ENCODE results near the gene SESN1.
"Not testable (repeated sequence)": the region's sequence is repeated elsewhere in the genome, so short reads cannot be mapped to it uniquely, and the experiment has no call there.

Gene SESN1

GRCh38 chr6:108988765-108989164 lies 105.9 kb downstream of the SESN1 start:
- H3K4me1 ChIP-seq: no peaks in the 10 kb centered on the region

DNA sequence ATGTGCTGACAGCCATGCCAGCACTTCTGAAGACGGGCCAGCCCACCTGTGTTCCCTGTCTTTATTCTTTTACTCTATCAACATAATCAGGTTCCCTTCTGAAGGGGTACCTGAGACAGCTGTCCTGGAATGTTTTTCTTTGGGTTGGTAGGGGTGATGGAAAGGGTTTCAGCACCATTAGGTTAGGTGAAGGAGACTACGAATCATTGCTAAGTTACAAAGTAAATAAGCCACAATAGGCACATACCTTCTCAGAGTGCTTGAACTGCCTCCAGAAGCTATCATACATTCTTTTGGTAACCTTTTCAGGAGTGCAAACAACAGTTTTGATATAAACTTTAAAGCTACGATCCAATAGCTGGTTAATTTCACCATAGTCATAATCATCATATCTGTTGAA lies 106.3 kb downstream of the SESN1 start:
- in situ Hi-C loops (cut with MboI; ENCODE audit: low sequenced_read_pairs): no loop called here
- Histone ChIP-seq H3K4me1 (no peaks in the 10 kb centered on the region), H3K4me3 (no peak overlapping the region), H3K9me3 (no peaks in the 10 kb centered on the region), H3K36me3 (replicated peaks) (no peaks in the 10 kb centered on the region), H3K27me3 (ENCODE audit: low read depth) (no peaks in the 10 kb centered on the region)
- no peak for DNase-seq (ENCODE audit: low spot score in 2 of 2)

More at GRCh38 chr6:108988765-108989164, 105.9 kb downstream of the SESN1 start:
- Histone ChIP-seq H3K27me3 (ENCODE audit: low read depth) (no peaks in the 10 kb centered on the region), H3K36me3 (replicated peaks) (no peaks in the 10 kb centered on the region), H3K4me3 (no peak overlapping the region), H3K9me3 (no peaks in the 10 kb centered on the region)
- no peak for DNase-seq (ENCODE audit: low spot score in 2 of 2)
- in situ Hi-C loops (cut with MboI; ENCODE audit: low sequenced_read_pairs): no loop called here

- Histone ChIP-seq H3K4me1 (no peaks in the 10 kb centered on the region), H3K27me3 (ENCODE audit: low read depth) (no peaks in the 10 kb centered on the region), H3K9me3 (no peaks in the 10 kb centered on the region), H3K4me3 (no peak overlapping the region), H3K36me3 (replicated peaks) (no peaks in the 10 kb centered on the region)
- in situ Hi-C loops (cut with MboI; ENCODE audit: low sequenced_read_pairs): no loop called here
- DNase-seq (ENCODE audit: low spot score in 2 of 2): no peak
Observed at GRCh38 chr6:108987156-108987555, 107.5 kb downstream of the SESN1 start.

- DNase-seq (ENCODE audit: low spot score in 2 of 2): no peak
- Histone ChIP-seq H3K9me3 (no peaks in the 10 kb centered on the region), H3K36me3 (replicated peaks) (no peaks in the 10 kb centered on the region), H3K4me3 (no peak overlapping the region), H3K27me3 (ENCODE audit: low read depth) (no peaks in the 10 kb centered on the region), H3K4me1 (no peaks in the 10 kb centered on the region)
- in situ Hi-C loops (cut with MboI; ENCODE audit: low sequenced_read_pairs): no loop called here
Observed at GRCh38 chr6:108985301-108985700, 109.3 kb downstream of the SESN1 start.

GRCh38 chr6:108983151-108983550 lies 111.5 kb downstream of the SESN1 start:
- H3K9me3 ChIP-seq: no peaks in the 10 kb centered on the region
- H3K27me3 ChIP-seq (ENCODE audit: low read depth): no peaks in the 10 kb centered on the region; the same call in 1 of the 2 replicates
- H3K4me3 ChIP-seq: no peak overlapping the region
- in situ Hi-C loops (cut with MboI; ENCODE audit: low sequenced_read_pairs): no loop called here
- no peaks in the 10 kb centered on the region for H3K4me1 ChIP-seq
- no peaks in the 10 kb centered on the region for H3K36me3 ChIP-seq (replicated peaks)
- DNase-seq (ENCODE audit: low spot score in 2 of 2): no peak

DNA sequence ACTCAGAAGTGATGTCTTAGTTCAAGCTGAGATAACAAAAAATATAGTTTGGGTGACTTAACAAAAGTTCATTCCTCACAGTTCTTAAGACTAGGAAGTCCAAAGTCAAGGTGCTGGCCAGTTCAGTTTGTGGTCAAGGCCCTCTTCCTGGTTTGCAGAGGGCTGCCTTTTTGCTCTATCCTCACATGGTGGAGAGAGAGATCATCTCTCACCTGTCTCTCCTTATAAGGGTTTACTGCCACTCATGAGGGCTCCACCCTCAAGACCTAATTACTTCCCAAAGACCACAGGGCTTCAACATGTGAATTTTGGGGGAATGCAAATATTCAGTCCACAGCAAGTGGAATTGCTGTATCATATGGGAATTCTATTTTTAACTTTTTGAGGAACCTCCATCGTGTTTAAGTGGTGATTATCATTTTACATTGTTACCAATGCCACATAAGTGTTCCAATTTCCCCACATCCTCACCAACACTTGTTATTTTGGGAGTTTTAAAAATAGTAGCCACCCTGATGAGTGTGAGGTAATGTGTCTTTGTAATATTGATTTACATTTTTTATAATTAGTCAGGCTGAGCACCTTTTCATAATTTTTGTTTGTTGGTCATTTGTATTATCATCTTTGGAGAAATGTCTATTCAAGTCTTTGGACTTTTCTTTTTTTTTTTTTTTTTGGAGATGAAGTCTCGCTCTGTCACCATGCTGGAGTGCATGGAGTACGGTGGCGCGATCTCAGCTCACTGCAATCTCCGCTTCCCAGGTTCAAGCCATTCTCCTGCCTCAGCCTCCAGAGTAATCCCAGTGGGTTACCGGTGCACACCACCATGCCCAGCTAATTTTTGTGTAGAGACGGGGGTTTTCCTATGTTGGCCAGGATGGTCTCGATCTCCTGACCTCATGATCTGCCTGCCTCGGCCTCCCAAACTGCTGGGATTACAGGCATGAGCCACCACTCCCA lies 112.2 kb downstream of the SESN1 start:
- H3K4me1 ChIP-seq: no peaks in the 10 kb centered on the region
- H3K4me3 ChIP-seq: no peak overlapping the region
- H3K36me3 ChIP-seq (replicated peaks): no peaks in the 10 kb centered on the region
- H3K27me3 ChIP-seq (ENCODE audit: low read depth): no peaks in the 10 kb centered on the region; the same call in 1 of the 2 replicates
- no peaks in the 10 kb centered on the region for H3K9me3 ChIP-seq
- in situ Hi-C loops (cut with MboI; ENCODE audit: low sequenced_read_pairs): no loop called here
- DNase-seq (ENCODE audit: low spot score in 2 of 2): no peak

DNA sequence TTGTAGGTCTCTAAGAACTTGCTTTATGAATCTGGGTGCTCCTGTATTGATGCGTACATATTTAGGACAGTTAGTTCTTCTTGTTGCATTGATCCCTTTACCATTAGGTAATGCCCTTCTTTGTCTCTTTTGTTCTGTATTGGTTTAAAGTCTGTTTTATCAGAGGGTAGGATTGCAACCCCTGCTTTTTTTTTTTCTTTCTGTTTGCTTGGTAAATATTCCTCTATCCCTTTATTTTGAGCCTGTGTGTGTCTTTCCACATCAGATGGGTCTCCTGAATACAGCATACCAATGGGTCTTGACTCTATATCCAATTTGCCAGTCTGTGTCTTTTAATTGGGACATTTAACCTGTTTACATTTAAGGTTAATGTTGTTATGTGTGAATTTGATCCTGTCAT lies 116.0 kb downstream of the SESN1 start:
- H3K4me3 ChIP-seq; H3K9me3 ChIP-seq; H3K36me3 ChIP-seq (replicated peaks); H3K27me3 ChIP-seq (ENCODE audit: low read depth); in situ Hi-C loops (cut with MboI; ENCODE audit: low sequenced_read_pairs); DNase-seq (ENCODE audit: low spot score in 2 of 2); H3K4me1 ChIP-seq: not testable (repeated sequence)

DNA sequence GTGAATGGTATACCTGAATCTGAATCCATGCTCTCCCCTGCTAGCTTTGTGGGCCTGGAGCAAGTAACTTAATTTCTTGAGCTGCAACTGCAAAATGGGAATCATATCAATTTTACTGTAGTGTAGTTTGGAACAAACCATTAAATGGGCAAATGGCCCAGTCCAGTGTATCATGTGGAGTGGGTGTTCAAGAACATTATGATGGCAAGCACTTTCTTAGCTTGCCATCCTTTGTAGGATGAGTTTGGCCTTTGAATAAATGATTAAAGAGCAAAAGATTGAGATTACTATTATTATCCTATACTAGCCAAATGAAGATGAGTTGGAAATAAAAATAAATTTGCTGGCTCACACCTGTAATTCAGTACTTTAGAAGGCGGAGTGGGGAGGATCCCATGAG lies 120.4 kb downstream of the SESN1 start:
- H3K36me3 ChIP-seq (replicated peaks): no peaks in the 10 kb centered on the region
- H3K27me3 ChIP-seq (ENCODE audit: low read depth): peaks cover 4% of the 10 kb centered on the region; the same call in 1 of the 2 replicates
- H3K9me3 ChIP-seq: no peaks in the 10 kb centered on the region
- DNase-seq (ENCODE audit: low spot score in 2 of 2): no peak
- H3K4me3 ChIP-seq: no peak overlapping the region
- no peaks in the 10 kb centered on the region for H3K4me1 ChIP-seq
- in situ Hi-C loops (cut with MboI; ENCODE audit: low sequenced_read_pairs): no loop called here

- Histone ChIP-seq H3K4me1 (peaks cover 9% of the 10 kb centered on the region; the same call in 1 of the 2 replicates), H3K4me3 (no peak overlapping the region), H3K36me3 (replicated peaks) (no peaks in the 10 kb centered on the region), H3K9me3 (no peaks in the 10 kb centered on the region), H3K27me3 (ENCODE audit: low read depth) (0 out of 2 replicates have a peak, but pooled peaks cover 4% of the 10 kb centered on the region)
- DNase-seq (ENCODE audit: low spot score in 2 of 2): no peak
- in situ Hi-C loops (cut with MboI; ENCODE audit: low sequenced_read_pairs): no loop called here
Observed at GRCh38 chr6:108969776-108970175, 124.9 kb downstream of the SESN1 start.

DNA sequence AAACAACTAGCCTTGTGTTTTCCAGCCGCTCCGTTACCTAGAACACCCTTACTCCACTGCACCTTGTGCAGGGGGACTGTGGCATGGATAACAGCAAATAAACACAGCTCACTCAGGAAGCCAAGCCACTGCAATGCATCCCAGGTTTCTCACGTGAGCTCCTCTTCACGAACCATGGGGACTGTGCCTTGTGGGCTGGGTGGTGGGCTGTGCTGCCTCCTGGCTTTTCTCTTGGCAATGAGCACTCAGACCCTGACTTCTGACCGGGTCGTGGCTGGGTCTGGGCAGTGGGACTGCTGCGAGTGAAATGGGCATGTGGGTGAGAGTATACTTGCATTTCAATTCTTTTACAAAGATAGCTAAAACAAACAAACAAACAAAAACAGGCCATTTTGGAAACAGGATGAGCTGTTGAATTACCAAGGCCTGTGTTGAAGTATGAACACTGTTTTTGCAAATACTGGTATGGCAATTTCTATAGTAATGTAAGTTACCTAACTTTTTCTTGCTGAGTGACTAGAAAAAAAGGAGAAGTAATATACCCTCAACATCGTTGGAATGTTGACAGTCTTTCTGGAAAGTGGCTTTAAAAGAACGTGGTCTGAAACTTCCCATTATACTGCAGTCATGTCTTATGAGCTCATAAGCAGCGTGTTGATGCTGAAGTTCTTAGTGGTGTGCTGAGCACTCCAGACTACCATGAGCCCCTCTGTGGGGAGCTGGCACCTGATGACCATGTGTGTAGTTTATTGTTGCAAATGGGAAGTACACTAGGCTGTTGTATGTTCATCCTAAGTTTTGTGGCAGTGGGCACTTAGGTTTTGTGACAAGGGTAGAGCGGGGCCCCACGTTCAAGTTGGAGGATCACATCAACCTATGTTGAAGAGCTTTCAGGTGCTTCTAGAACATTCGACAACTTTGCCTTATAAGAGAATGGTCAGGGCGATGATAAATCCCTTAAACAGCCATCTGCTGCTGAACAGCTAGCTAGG lies 126.0 kb downstream of the SESN1 start:
- H3K4me1 ChIP-seq: peaks cover 9% of the 10 kb centered on the region; the same call in 1 of the 2 replicates
- DNase-seq (ENCODE audit: low spot score in 2 of 2): no peak
- H3K9me3 ChIP-seq: no peaks in the 10 kb centered on the region
- in situ Hi-C loops (cut with MboI; ENCODE audit: low sequenced_read_pairs): no loop called here
- no peaks in the 10 kb centered on the region for H3K27me3 ChIP-seq (ENCODE audit: low read depth)
- no peak overlapping the region for H3K4me3 ChIP-seq
- no peaks in the 10 kb centered on the region for H3K36me3 ChIP-seq (replicated peaks)

DNA sequence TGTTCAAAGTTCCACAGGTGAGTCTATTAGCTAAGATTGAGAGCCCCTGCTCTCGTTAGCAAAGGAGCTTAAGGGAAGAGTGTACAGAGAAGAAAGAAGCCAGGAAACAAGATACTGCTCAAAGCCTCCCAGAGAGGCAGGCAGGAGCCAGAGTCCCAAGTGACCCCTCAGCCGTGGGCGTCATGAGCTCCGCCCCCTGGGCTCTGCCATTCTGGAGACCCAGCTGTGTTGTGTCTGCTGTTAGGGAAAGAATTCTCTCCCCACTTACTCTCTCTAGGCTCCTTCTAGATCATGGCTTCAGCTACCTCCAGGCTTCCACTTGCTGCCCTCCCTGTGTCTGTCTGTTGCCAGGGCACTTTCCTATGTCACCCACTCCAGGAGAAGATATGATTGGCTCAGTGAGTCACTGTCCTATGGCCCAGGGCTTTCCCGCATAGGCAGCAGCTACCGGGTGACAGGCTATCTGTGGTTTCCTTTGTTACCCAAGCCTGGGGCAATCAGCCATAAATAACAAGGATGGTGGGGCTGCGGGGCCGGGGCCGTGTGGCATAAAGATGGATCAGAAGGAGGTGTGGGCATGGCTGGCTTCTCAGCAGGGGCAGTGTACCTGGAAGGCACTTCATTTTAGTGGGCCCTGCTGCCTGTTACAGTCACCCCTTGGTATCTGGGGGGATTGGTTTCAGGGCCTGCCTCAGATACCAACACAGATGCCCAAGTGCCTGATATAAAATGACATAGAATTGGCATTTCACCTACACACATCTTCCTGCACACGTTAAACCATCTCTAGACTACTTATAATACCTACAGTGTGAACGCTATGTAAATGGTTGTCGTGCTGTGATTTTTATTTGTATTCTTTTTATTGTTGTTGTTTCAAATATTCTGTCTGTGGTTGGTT lies 127.5 kb downstream of the SESN1 start:
- Histone ChIP-seq H3K36me3 (replicated peaks) (no peaks in the 10 kb centered on the region), H3K9me3 (no peaks in the 10 kb centered on the region), H3K27me3 (ENCODE audit: low read depth) (no peaks in the 10 kb centered on the region), H3K4me1 (peaks cover 9% of the 10 kb centered on the region; the same call in 1 of the 2 replicates), H3K4me3 (no peak overlapping the region)
- in situ Hi-C loops (cut with MboI; ENCODE audit: low sequenced_read_pairs): no loop called here
- peak in 1 of 2 experiments; percentile 23 for DNase-seq (ENCODE audit: low spot score in 2 of 2)

GRCh38 chr6:108966251-108966650 lies 128.4 kb downstream of the SESN1 start:
- no peak for DNase-seq (ENCODE audit: low spot score in 2 of 2)
- Histone ChIP-seq H3K9me3 (no peaks in the 10 kb centered on the region), H3K4me3 (no peak overlapping the region), H3K4me1 (peaks cover 9% of the 10 kb centered on the region; the same call in 1 of the 2 replicates), H3K36me3 (replicated peaks) (no peaks in the 10 kb centered on the region), H3K27me3 (ENCODE audit: low read depth) (no peaks in the 10 kb centered on the region)
- in situ Hi-C loops (cut with MboI; ENCODE audit: low sequenced_read_pairs): no loop called here

- no peak for DNase-seq (ENCODE audit: low spot score in 2 of 2)
- no peaks in the 10 kb centered on the region for H3K9me3 ChIP-seq
- H3K4me3 ChIP-seq: no peak overlapping the region
- in situ Hi-C loops (cut with MboI; ENCODE audit: low sequenced_read_pairs): no loop called here
- no peaks in the 10 kb centered on the region for H3K36me3 ChIP-seq (replicated peaks)
- no peaks in the 10 kb centered on the region for H3K27me3 ChIP-seq (ENCODE audit: low read depth)
- H3K4me1 ChIP-seq: peaks cover 9% of the 10 kb centered on the region; the same call in 1 of the 2 replicates
Observed at GRCh38 chr6:108961985-108962384, 132.7 kb downstream of the SESN1 start.
